ENCODE results near the gene ARSG.

DNA sequence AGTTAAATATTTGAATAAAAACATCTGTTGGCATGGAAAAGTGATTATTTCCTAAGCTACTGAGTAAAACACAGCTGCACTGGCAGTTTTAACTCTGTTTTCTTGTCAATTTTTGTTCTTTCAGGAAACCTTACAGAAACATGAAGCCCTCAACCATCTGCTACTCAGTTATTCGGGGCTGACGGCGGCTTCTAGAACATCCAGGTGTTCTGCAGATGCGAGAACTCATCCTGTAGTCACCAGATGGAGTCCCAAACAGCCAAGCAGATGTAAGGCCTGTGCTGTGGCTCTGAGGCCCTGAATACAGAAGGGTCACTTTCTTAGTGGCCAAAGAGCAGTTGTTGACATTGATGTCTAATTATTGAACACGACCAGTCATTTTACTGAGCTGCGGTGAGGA is 15.5 kb downstream of the ARSG start:
- no peak for TF ChIP-seq EHMT2 (IDR thresholded peaks at IDR 0.05; ENCODE audit: low read depth)
- TF ChIP-seq POLR2A (IDR thresholded peaks at IDR 0.05; ENCODE audit: low read length) = no peak
- no peak for TF ChIP-seq NR3C1 (IDR thresholded peaks at IDR 0.05)
- no peak for TF ChIP-seq NPAS2 (CRISPR knock-in tag; IDR thresholded peaks at IDR 0.05; ENCODE audit: borderline replicate concordance)
- no peak for TF ChIP-seq JUN (IDR thresholded peaks at IDR 0.05)
- TF ChIP-seq, protein P1, sequence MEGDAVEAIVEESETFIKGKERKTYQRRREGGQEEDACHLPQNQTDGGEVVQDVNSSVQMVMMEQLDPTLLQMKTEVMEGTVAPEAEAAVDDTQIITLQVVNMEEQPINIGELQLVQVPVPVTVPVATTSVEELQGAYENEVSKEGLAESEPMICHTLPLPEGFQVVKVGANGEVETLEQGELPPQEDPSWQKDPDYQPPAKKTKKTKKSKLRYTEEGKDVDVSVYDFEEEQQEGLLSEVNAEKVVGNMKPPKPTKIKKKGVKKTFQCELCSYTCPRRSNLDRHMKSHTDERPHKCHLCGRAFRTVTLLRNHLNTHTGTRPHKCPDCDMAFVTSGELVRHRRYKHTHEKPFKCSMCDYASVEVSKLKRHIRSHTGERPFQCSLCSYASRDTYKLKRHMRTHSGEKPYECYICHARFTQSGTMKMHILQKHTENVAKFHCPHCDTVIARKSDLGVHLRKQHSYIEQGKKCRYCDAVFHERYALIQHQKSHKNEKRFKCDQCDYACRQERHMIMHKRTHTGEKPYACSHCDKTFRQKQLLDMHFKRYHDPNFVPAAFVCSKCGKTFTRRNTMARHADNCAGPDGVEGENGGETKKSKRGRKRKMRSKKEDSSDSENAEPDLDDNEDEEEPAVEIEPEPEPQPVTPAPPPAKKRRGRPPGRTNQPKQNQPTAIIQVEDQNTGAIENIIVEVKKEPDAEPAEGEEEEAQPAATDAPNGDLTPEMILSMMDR (IDR thresholded peaks at IDR 0.05) = no peak
- TF ChIP-seq, protein P2, sequence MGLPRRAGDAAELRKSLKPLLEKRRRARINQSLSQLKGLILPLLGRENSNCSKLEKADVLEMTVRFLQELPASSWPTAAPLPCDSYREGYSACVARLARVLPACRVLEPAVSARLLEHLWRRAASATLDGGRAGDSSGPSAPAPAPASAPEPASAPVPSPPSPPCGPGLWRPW (IDR thresholded peaks at IDR 0.05) = no peak
- no peak for TF ChIP-seq EP300 (IDR thresholded peaks at IDR 0.05)
- no peak for TF ChIP-seq ESRRA (IDR thresholded peaks at IDR 0.05; ENCODE audit: borderline replicate concordance, low read length)
- TF ChIP-seq CEBPB (IDR thresholded peaks at IDR 0.05) = no peak
- TF ChIP-seq, protein P3, sequence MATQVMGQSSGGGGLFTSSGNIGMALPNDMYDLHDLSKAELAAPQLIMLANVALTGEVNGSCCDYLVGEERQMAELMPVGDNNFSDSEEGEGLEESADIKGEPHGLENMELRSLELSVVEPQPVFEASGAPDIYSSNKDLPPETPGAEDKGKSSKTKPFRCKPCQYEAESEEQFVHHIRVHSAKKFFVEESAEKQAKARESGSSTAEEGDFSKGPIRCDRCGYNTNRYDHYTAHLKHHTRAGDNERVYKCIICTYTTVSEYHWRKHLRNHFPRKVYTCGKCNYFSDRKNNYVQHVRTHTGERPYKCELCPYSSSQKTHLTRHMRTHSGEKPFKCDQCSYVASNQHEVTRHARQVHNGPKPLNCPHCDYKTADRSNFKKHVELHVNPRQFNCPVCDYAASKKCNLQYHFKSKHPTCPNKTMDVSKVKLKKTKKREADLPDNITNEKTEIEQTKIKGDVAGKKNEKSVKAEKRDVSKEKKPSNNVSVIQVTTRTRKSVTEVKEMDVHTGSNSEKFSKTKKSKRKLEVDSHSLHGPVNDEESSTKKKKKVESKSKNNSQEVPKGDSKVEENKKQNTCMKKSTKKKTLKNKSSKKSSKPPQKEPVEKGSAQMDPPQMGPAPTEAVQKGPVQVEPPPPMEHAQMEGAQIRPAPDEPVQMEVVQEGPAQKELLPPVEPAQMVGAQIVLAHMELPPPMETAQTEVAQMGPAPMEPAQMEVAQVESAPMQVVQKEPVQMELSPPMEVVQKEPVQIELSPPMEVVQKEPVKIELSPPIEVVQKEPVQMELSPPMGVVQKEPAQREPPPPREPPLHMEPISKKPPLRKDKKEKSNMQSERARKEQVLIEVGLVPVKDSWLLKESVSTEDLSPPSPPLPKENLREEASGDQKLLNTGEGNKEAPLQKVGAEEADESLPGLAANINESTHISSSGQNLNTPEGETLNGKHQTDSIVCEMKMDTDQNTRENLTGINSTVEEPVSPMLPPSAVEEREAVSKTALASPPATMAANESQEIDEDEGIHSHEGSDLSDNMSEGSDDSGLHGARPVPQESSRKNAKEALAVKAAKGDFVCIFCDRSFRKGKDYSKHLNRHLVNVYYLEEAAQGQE (IDR thresholded peaks at IDR 0.05) = no peak
- TF ChIP-seq KDM5A (IDR thresholded peaks at IDR 0.05) = no peak
